Activated CD8-positive, alpha-beta T cell treated with anti-CD3 and anti-CD28 coated beads for 36 hours (primary cell): Measurements from ENCODE around the gene CLIC4. TPM values are rescaled to one million over a fixed set of nuclear protein-coding genes. Genes with fewer than 3 reads are reported as not detected.
"Not testable (repeated sequence)": the region's sequence is repeated elsewhere in the genome, so short reads cannot be mapped to it uniquely, and the experiment has no call there.

Experiments used
- ATAC-seq: fragments of 200-7000 bp; cut with Tn5 transposase; one replicate; pipeline ENCODE4 v1.10.0; 2021; ENCODE audit warnings: mild to moderate bottlenecking, moderate library complexity
- CTCF ChIA-PET: fragments of 350-600 bp; sonication (Branson Sonifier 250); formaldehyde crosslinking; loops from one replicate; lab custom pipeline; 2021; ENCODE audit warnings: antibody characterized with exemption; lab: Charles Lee
- POLR2A ChIA-PET: fragments of 350-600 bp; sonication (Branson Sonifier 250); formaldehyde crosslinking; loops from one replicate; lab custom pipeline; 2021; ENCODE audit warnings: antibody characterized with exemption; lab: Charles Lee
- DNase-seq: peaks from one replicate; pipeline ENCODE4 v3.0.0-alpha.2; 2020
- H3K27ac Mint-ChIP-seq: one replicate; pipeline ENCODE4 v1.8.0; 2021; ENCODE audit warnings: mild to moderate bottlenecking, mixed read lengths
- H3K27me3 Mint-ChIP-seq: one replicate; pipeline ENCODE4 v1.8.0; 2021; ENCODE audit warnings: mixed read lengths
- H3K36me3 Mint-ChIP-seq: one replicate; pipeline ENCODE4 v1.8.0; 2021; ENCODE audit warnings: low read depth, mixed read lengths
- H3K4me1 Mint-ChIP-seq: one replicate; pipeline ENCODE4 v1.8.0; 2021; ENCODE audit warnings: low read depth, mixed read lengths
- H3K4me3 Mint-ChIP-seq: one replicate; pipeline ENCODE4 v1.8.0; 2021; ENCODE audit warnings: mild to moderate bottlenecking, moderate library complexity, mixed read lengths
- H3K9me3 Mint-ChIP-seq: one replicate; pipeline ENCODE4 v1.8.0; 2021; ENCODE audit warnings: mixed read lengths
- CTCF ChIP-seq: fragments of 200-600 bp; IDR thresholded peaks from one replicate; pipeline ENCODE4 v1.8.0; 2022; ENCODE audit warnings: antibody characterized with exemption, mild to moderate bottlenecking
- intact Hi-C: fragments of 100-400 bp; cut with micrococcal nuclease; formaldehyde crosslinking; loops from one replicate; pipeline ENCODE4 v1.10.0; 2022
- total RNA-seq, 2 experiments: library from RNA; stranded (reverse); gene quantifications; one replicate each; pipeline ENCODE4 v1.2.3, GENCODE V29; 2021

CLIC4 gene
- total RNA-seq, 2 experiments from 2014 or later: 19.7 to 21.8 TPM

GRCh38 chr1:24749886-24750285 is 4.6 kb downstream of the CLIC4 start:
- Mint-ChIP-seq H3K4me3 (no peak overlapping the region), H3K27ac (no peak overlapping the region), H3K4me1 (peaks cover 20% of the 10 kb centered on the region), H3K9me3 (no peaks in the 10 kb centered on the region), H3K27me3 (peaks cover 2% of the 10 kb centered on the region), H3K36me3 (peaks cover 2% of the 10 kb centered on the region)
- ChIA-PET POLR2A (no interaction called here), CTCF (interaction anchor here (0.9 kb wide), 1 partner anchor 80 kb away, joined by 4 read pairs; no protein-coding TSS in a partner anchor)
- no peak for TF ChIP-seq CTCF
- DNase-seq: no peak
- ATAC-seq: no peak
- intact Hi-C loops: no loop called here

GRCh38 chr1:24751833-24752232 is 6.6 kb downstream of the CLIC4 start:
- ATAC-seq (no peak), DNase-seq (no peak)
- H3K36me3 Mint-ChIP-seq: peaks cover 2% of the 10 kb centered on the region
- TF ChIP-seq CTCF: no peak
- H3K27ac Mint-ChIP-seq: no peak overlapping the region
- peaks cover 2% of the 10 kb centered on the region for H3K27me3 Mint-ChIP-seq
- POLR2A ChIA-PET: no interaction called here
- CTCF ChIA-PET: interaction anchor here (1.0 kb wide), 1 partner anchor 78 kb away, joined by 5 read pairs; no protein-coding TSS in a partner anchor
- intact Hi-C loops: no loop called here
- no peak overlapping the region for H3K4me3 Mint-ChIP-seq
- H3K9me3 Mint-ChIP-seq: no peaks in the 10 kb centered on the region
- peaks cover 14% of the 10 kb centered on the region for H3K4me1 Mint-ChIP-seq

GRCh38 chr1:24752305-24752704 is 7.1 kb downstream of the CLIC4 start:
- peaks cover 2% of the 10 kb centered on the region for H3K36me3 Mint-ChIP-seq
- DNase-seq (no peak), ATAC-seq (no peak)
- H3K27me3 Mint-ChIP-seq: peaks cover 2% of the 10 kb centered on the region
- H3K9me3 Mint-ChIP-seq: no peaks in the 10 kb centered on the region
- TF ChIP-seq CTCF: no peak
- no peak overlapping the region for H3K27ac Mint-ChIP-seq
- ChIA-PET CTCF (interaction anchor here (1.0 kb wide), 1 partner anchor 78 kb away, joined by 5 read pairs; no protein-coding TSS in a partner anchor), POLR2A (no interaction called here)
- H3K4me3 Mint-ChIP-seq: no peak overlapping the region
- H3K4me1 Mint-ChIP-seq: peaks cover 12% of the 10 kb centered on the region
- intact Hi-C loops: no loop called here

- no peak overlapping the region for H3K4me3 Mint-ChIP-seq
- intact Hi-C loops: no loop called here
- ATAC-seq: no peak
- peaks cover 2% of the 10 kb centered on the region for H3K27me3 Mint-ChIP-seq
- no peaks in the 10 kb centered on the region for H3K4me1 Mint-ChIP-seq
- DNase-seq: no peak
- TF ChIP-seq CTCF: no peak
- H3K36me3 Mint-ChIP-seq: no peaks in the 10 kb centered on the region
- H3K27ac Mint-ChIP-seq: no peak overlapping the region
- H3K9me3 Mint-ChIP-seq: no peaks in the 10 kb centered on the region
- POLR2A ChIA-PET: no interaction called here
- CTCF ChIA-PET: interaction anchor here (1.0 to 1.4 kb wide), 2 partner anchors 9 to 66 kb away, joined by 3 to 6 read pairs; partner anchors contain the start of gene CLIC4
These were observed 9.0 kb downstream of the CLIC4 start for GRCh38 chr1:24754229-24754628.

GRCh38 chr1:24755323-24755722 is 10.1 kb downstream of the CLIC4 start:
- H3K27ac Mint-ChIP-seq, POLR2A ChIA-PET, H3K9me3 Mint-ChIP-seq, H3K27me3 Mint-ChIP-seq, DNase-seq, intact Hi-C loops, ATAC-seq, H3K4me1 Mint-ChIP-seq, H3K4me3 Mint-ChIP-seq, H3K36me3 Mint-ChIP-seq: not testable (repeated sequence)
- CTCF ChIA-PET: interaction anchor here (1.4 kb wide), 1 partner anchor 75 kb away, joined by 6 read pairs; no protein-coding TSS in a partner anchor
